Measurements from ENCODE around the gene DOCK4.
"Not testable (repeated sequence)": the region's sequence is repeated elsewhere in the genome, so short reads cannot be mapped to it uniquely, and the experiment has no call there.

The DOCK4 gene

DNA sequence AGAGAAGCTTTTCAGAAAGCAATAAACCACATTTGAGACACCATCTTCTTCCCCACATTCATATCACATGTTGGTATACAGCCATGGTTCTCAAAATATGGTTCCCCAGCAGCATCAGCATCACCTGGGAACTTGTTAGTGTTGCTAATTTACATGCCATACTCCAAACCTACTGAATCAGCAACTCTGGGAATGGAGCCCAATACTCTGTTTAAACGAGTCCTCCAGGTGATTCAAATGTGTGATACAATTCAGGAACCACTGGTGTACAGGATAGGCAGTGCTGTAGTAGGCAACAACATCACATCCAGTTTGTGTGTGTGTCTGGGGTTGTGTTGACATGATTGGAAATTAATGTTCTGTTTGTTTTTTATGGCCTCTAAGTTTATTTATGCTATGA is 48.0 kb upstream of the DOCK4 start:
- no peak overlapping the region for H3K18ac ChIP-seq (ENCODE audit: low read depth in 1 of 2, low read length in 2 of 2)
- no peak overlapping the region for H3K4me3 ChIP-seq (ENCODE audit: insufficient read depth in 1 of 2, low read depth in 1 of 2, low read length in 2 of 2)
- H3K14ac ChIP-seq (ENCODE audit: low read length in 2 of 2), result no peak overlapping the region
- no peak for DNase-seq
- H3K4ac ChIP-seq (ENCODE audit: low read depth in 1 of 2, low read length in 2 of 2), result no peak overlapping the region
- H3K79me1 ChIP-seq (replicated peaks; ENCODE audit: low read length, poor library complexity, severe bottlenecking), result peaks cover 19% of the 10 kb centered on the region
- no peaks in the 10 kb centered on the region for H3K27me3 ChIP-seq (ENCODE audit: control insufficient read depth in 1 of 2, insufficient read depth in 1 of 2, low read length in 2 of 2)
- H3K9me3 ChIP-seq (ENCODE audit: control insufficient read depth, low read length), result no peaks in the 10 kb centered on the region
- 71% methylated on average over 1 of the region's 1 CpG for WGBS
- no peak overlapping the region for H2BK5ac ChIP-seq (ENCODE audit: low read depth, low read length, poor library complexity, severe bottlenecking)
- H3K36me3 ChIP-seq (ENCODE audit: control insufficient read depth in 1 of 2, insufficient read depth in 2 of 2, low read depth in 1 of 2, low read length in 2 of 2), result no peaks in the 10 kb centered on the region
- no peak overlapping the region for H4K91ac ChIP-seq (ENCODE audit: low read length)
- H3K9ac ChIP-seq (ENCODE audit: low read length), result no peak overlapping the region
- H3K23ac ChIP-seq (ENCODE audit: low read length in 2 of 2), result no peak overlapping the region
- no peak overlapping the region for H2BK15ac ChIP-seq (ENCODE audit: low read depth, poor library complexity, severe bottlenecking)
- no peak overlapping the region for H2BK120ac ChIP-seq (ENCODE audit: low read depth, low read length)
- no peak overlapping the region for H2BK12ac ChIP-seq (ENCODE audit: low read length in 2 of 2)
- peaks cover 3% of the 10 kb centered on the region for H3K4me1 ChIP-seq (ENCODE audit: control insufficient read depth, insufficient read depth, low read depth, low read length)
- no peak overlapping the region for H2AFZ ChIP-seq (ENCODE audit: low read depth, low read length)
- no peak overlapping the region for H3K27ac ChIP-seq (ENCODE audit: low read length, poor library complexity, severe bottlenecking)
- H4K8ac ChIP-seq (ENCODE audit: low read length), result no peak overlapping the region
- H2AK5ac ChIP-seq (ENCODE audit: low read length, severe bottlenecking), result no peak overlapping the region
- H3K4me2 ChIP-seq (ENCODE audit: low read length, poor library complexity, severe bottlenecking), result no peak overlapping the region

DNA sequence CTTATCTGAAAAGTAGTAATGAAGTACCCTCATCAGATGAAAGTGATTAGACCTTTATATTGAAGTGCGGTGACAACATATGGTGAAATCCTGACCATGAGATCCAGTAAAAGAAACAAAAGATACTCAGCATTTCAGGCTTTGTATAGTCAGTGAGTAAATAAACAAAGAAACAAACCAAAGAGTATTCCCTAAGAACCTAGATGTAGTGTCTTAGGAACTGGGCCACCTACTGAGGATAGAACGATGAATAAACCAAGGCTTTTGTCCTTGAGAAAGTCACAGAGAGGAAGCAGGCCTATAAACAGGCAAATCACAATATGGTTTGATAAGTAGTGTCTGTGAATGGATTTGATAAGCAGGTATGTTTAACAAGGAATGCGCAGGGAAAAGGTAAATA is 46.5 kb upstream of the DOCK4 start:
- Histone ChIP-seq H3K4me2 (ENCODE audit: low read length, poor library complexity, severe bottlenecking) (no peak overlapping the region), H3K27ac (ENCODE audit: low read length, poor library complexity, severe bottlenecking) (no peak overlapping the region), H3K79me1 (replicated peaks; ENCODE audit: low read length, poor library complexity, severe bottlenecking) (peaks cover 21% of the 10 kb centered on the region), H2BK12ac (ENCODE audit: low read length in 2 of 2) (no peak overlapping the region), H2BK5ac (ENCODE audit: low read depth, low read length, poor library complexity, severe bottlenecking) (no peak overlapping the region), H2AK5ac (ENCODE audit: low read length, severe bottlenecking) (no peak overlapping the region), H3K18ac (ENCODE audit: low read depth in 1 of 2, low read length in 2 of 2) (no peak overlapping the region), H3K9ac (ENCODE audit: low read length) (no peak overlapping the region), H3K23ac (ENCODE audit: low read length in 2 of 2) (no peak overlapping the region), H3K4me1 (ENCODE audit: control insufficient read depth, insufficient read depth, low read depth, low read length) (peaks cover 3% of the 10 kb centered on the region), H3K9me3 (ENCODE audit: control insufficient read depth, low read length) (no peaks in the 10 kb centered on the region), H4K8ac (ENCODE audit: low read length) (no peak overlapping the region), H2BK15ac (ENCODE audit: low read depth, poor library complexity, severe bottlenecking) (no peak overlapping the region), H3K4ac (ENCODE audit: low read depth in 1 of 2, low read length in 2 of 2) (no peak overlapping the region), H2AFZ (ENCODE audit: low read depth, low read length) (no peak overlapping the region), H3K27me3 (ENCODE audit: control insufficient read depth in 1 of 2, insufficient read depth in 1 of 2, low read length in 2 of 2) (no peaks in the 10 kb centered on the region), H4K91ac (ENCODE audit: low read length) (no peak overlapping the region), H3K36me3 (ENCODE audit: control insufficient read depth in 1 of 2, insufficient read depth in 2 of 2, low read depth in 1 of 2, low read length in 2 of 2) (no peaks in the 10 kb centered on the region), H3K4me3 (ENCODE audit: insufficient read depth in 1 of 2, low read depth in 1 of 2, low read length in 2 of 2) (no peak overlapping the region), H2BK120ac (ENCODE audit: low read depth, low read length) (no peak overlapping the region), H3K14ac (ENCODE audit: low read length in 2 of 2) (no peak overlapping the region)
- DNase-seq, result no peak
- WGBS, result 44% methylated on average over 3 of the region's 3 CpGs

DNA sequence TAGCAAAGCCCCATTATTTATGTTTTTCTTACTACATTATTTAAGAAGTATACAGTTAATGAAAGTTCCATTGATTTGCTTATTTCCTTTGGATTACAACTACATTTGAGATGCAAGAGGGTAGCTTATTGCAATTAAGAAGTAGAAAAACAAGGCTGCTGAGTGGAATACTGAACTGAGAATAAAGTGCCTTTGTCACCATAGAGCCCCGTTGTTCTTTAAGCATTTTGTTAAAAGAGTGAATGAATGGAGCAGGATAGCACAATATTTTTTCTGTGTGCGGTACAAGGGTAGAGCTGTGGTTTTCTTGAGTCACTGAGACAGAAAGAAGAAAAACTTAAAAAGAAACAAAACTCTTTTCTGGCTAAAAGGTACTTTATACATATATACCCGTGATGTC is 45.9 kb upstream of the DOCK4 start:
- DNase-seq, result no peak
- Histone ChIP-seq H2BK5ac (ENCODE audit: low read depth, low read length, poor library complexity, severe bottlenecking) (no peak overlapping the region), H2AK5ac (ENCODE audit: low read length, severe bottlenecking) (no peak overlapping the region), H3K18ac (ENCODE audit: low read depth in 1 of 2, low read length in 2 of 2) (no peak overlapping the region), H3K79me1 (replicated peaks; ENCODE audit: low read length, poor library complexity, severe bottlenecking) (peaks cover 20% of the 10 kb centered on the region), H2BK15ac (ENCODE audit: low read depth, poor library complexity, severe bottlenecking) (no peak overlapping the region), H2BK12ac (ENCODE audit: low read length in 2 of 2) (no peak overlapping the region), H3K4ac (ENCODE audit: low read depth in 1 of 2, low read length in 2 of 2) (no peak overlapping the region), H3K14ac (ENCODE audit: low read length in 2 of 2) (no peak overlapping the region), H4K8ac (ENCODE audit: low read length) (no peak overlapping the region), H3K4me1 (ENCODE audit: control insufficient read depth, insufficient read depth, low read depth, low read length) (peaks cover 3% of the 10 kb centered on the region), H3K36me3 (ENCODE audit: control insufficient read depth in 1 of 2, insufficient read depth in 2 of 2, low read depth in 1 of 2, low read length in 2 of 2) (no peaks in the 10 kb centered on the region), H3K27me3 (ENCODE audit: control insufficient read depth in 1 of 2, insufficient read depth in 1 of 2, low read length in 2 of 2) (no peaks in the 10 kb centered on the region), H2AFZ (ENCODE audit: low read depth, low read length) (no peak overlapping the region), H3K4me2 (ENCODE audit: low read length, poor library complexity, severe bottlenecking) (no peak overlapping the region), H3K23ac (ENCODE audit: low read length in 2 of 2) (no peak overlapping the region), H3K9ac (ENCODE audit: low read length) (no peak overlapping the region), H4K91ac (ENCODE audit: low read length) (no peak overlapping the region), H3K9me3 (ENCODE audit: control insufficient read depth, low read length) (no peaks in the 10 kb centered on the region), H3K27ac (ENCODE audit: low read length, poor library complexity, severe bottlenecking) (no peak overlapping the region), H3K4me3 (ENCODE audit: insufficient read depth in 1 of 2, low read depth in 1 of 2, low read length in 2 of 2) (no peak overlapping the region), H2BK120ac (ENCODE audit: low read depth, low read length) (no peak overlapping the region)
- WGBS, result 100% methylated on average over 2 of the region's 3 CpGs

DNA sequence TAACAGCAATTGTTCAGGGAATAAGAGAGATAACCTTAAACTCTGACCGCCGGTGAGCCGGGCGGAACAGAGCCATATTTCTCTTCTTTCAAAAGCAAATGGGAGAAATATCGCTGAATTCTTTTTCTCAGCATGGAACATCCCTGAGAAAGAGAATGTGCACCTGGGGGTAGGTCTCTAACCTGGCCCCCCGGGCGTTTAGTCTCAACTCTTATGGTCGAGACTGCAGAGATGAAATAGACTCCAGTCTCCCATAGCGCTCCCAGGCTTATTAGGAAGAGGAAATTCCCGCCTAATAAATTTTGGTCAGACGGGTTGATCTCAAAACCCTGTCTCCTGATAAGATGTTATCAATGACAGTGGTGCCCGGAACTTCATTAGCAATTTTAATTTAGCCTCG is 43.8 kb upstream of the DOCK4 start:
- H3K4me2 ChIP-seq (ENCODE audit: low read length, poor library complexity, severe bottlenecking); H3K4me1 ChIP-seq (ENCODE audit: control insufficient read depth, insufficient read depth, low read depth, low read length); H2BK120ac ChIP-seq (ENCODE audit: low read depth, low read length); H2BK15ac ChIP-seq (ENCODE audit: low read depth, poor library complexity, severe bottlenecking); H2AK5ac ChIP-seq (ENCODE audit: low read length, severe bottlenecking); H3K36me3 ChIP-seq (ENCODE audit: control insufficient read depth in 1 of 2, insufficient read depth in 2 of 2, low read depth in 1 of 2, low read length in 2 of 2); H2BK5ac ChIP-seq (ENCODE audit: low read depth, low read length, poor library complexity, severe bottlenecking); H3K27me3 ChIP-seq (ENCODE audit: control insufficient read depth in 1 of 2, insufficient read depth in 1 of 2, low read length in 2 of 2); H4K8ac ChIP-seq (ENCODE audit: low read length); H3K14ac ChIP-seq (ENCODE audit: low read length in 2 of 2); H4K91ac ChIP-seq (ENCODE audit: low read length); H3K4ac ChIP-seq (ENCODE audit: low read depth in 1 of 2, low read length in 2 of 2); H3K27ac ChIP-seq (ENCODE audit: low read length, poor library complexity, severe bottlenecking); DNase-seq; H3K9me3 ChIP-seq (ENCODE audit: control insufficient read depth, low read length); H2BK12ac ChIP-seq (ENCODE audit: low read length in 2 of 2); H3K23ac ChIP-seq (ENCODE audit: low read length in 2 of 2); H3K18ac ChIP-seq (ENCODE audit: low read depth in 1 of 2, low read length in 2 of 2); H3K4me3 ChIP-seq (ENCODE audit: insufficient read depth in 1 of 2, low read depth in 1 of 2, low read length in 2 of 2); H2AFZ ChIP-seq (ENCODE audit: low read depth, low read length); H3K9ac ChIP-seq (ENCODE audit: low read length): not testable (repeated sequence)
- H3K79me1 ChIP-seq (replicated peaks; ENCODE audit: low read length, poor library complexity, severe bottlenecking), result peaks cover 24% of the 10 kb centered on the region
- 57% methylated on average over 13 of the region's 13 CpGs for WGBS
